Breast epithelium (tissue), 4 donors: ENCODE data around the gene PCDH9. TPM values are rescaled to one million over a fixed set of nuclear protein-coding genes. Genes with fewer than 3 reads are reported as not detected.

ENCODE experiments used
- DNase-seq, 2 donors: peaks; one replicate each; pipeline ENCODE4 v3.0.0-alpha.2; 2019; ENCODE audit warnings: low spot score in 2 of 2
- H3K27ac ChIP-seq, 2 donors: fragments of 200-600 bp; sonication (generic) in 1 of 2; one replicate each; pipeline ENCODE4 v1.5.1; 2016 to 2019; ENCODE audit warnings: mild to moderate bottlenecking in 1 of 2
- H3K27me3 ChIP-seq, 2 donors: fragments of 200-600 bp; sonication (generic) in 1 of 2; one replicate each; pipeline versions ENCODE4 v1.5.1 to v1.6.0; 2017 to 2019; ENCODE audit warnings: control low read depth in 1 of 2, mild to moderate bottlenecking in 1 of 2
- H3K36me3 ChIP-seq: fragments of 200-600 bp; one replicate; pipeline ENCODE4 v1.5.1; 2019
- H3K4me1 ChIP-seq, 2 donors: fragments of 200-600 bp; sonication (generic); one replicate each; pipeline ENCODE4 v1.5.1; 2016 to 2019; ENCODE audit warnings: control low read depth in 1 of 2
- H3K4me3 ChIP-seq, 3 donors: fragments of 200-600 bp; sonication (generic); 1 replicate in 2 of 3; 2 replicates in 1 of 3; pipeline ENCODE4 v1.5.1; 2016 to 2019; ENCODE audit warnings: mild to moderate bottlenecking in 3 of 3, moderate library complexity in 2 of 3
- H3K9me3 ChIP-seq, 2 donors: fragments of 200-600 bp; sonication (generic) in 1 of 2; one replicate each; pipeline ENCODE4 v1.5.1; 2016 to 2019; ENCODE audit warnings: control low read depth in 1 of 2
- POLR2A ChIP-seq: fragments of 450-650 bp; IDR thresholded peaks from one replicate; pipeline ENCODE4 v1.6.1; 2016; ENCODE audit warnings: antibody characterized with exemption, mild to moderate bottlenecking, moderate library complexity
- POLR2AphosphoS5 ChIP-seq, 3 donors: sonication (generic); formaldehyde crosslinking; IDR thresholded peaks; one replicate each; pipeline ENCODE4 v1.6.1; 2017; ENCODE audit warnings: antibody characterized with exemption in 3 of 3
- intact Hi-C: fragments of 100-400 bp; cut with DNase I; formaldehyde crosslinking; loops from one replicate; pipeline ENCODE4 v1.15.1; 2023; ENCODE audit warnings: low total_unique reads
- total RNA-seq, 3 donors: library from RNA; depleted of rRNA; stranded (reverse); fragments of >200 nt; gene quantifications; one replicate each; pipeline ENCODE4 v1.1.0, GENCODE V29; 2016
- TF ChIP-seq, protein P1 (sequence below), 3 donors: fragments of 450-650 bp; IDR thresholded peaks; one replicate each; pipeline ENCODE4 v1.5.1; 2016 to 2017; ENCODE audit warnings: antibody characterized with exemption in 3 of 3, mild to moderate bottlenecking in 3 of 3, moderate library complexity in 3 of 3

The PCDH9 gene
- total RNA-seq, 3 donors from 2014 or later = 0.98 to 26.7 (median 3.7) TPM

DNA sequence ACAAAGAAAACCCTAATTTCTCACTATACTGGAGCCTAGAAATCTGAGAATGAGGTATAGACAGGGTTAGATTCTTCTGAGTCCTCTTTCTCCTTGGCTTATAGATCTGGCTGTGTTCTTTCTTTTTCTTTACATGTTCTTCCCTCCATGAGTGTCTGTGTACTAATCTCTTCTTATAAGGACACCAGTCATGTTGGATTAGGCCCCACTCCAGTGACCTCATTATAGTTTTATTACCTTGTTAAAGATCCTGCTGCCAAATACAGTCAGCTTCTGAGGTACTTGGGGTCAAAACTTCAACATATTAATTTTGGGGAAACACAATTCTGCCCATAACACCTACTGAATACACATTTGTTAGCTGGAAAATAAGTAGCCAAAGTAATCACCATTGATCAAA lies 302.6 kb downstream of the PCDH9 start:
- Histone ChIP-seq H3K4me3 (no peak overlapping the region), H3K9me3 (no peaks in the 10 kb centered on the region), H3K27ac (no peak overlapping the region), H3K36me3 (no peaks in the 10 kb centered on the region), H3K27me3 (no peaks in the 10 kb centered on the region), H3K4me1 (no peaks in the 10 kb centered on the region)
- TF ChIP-seq, protein P1, sequence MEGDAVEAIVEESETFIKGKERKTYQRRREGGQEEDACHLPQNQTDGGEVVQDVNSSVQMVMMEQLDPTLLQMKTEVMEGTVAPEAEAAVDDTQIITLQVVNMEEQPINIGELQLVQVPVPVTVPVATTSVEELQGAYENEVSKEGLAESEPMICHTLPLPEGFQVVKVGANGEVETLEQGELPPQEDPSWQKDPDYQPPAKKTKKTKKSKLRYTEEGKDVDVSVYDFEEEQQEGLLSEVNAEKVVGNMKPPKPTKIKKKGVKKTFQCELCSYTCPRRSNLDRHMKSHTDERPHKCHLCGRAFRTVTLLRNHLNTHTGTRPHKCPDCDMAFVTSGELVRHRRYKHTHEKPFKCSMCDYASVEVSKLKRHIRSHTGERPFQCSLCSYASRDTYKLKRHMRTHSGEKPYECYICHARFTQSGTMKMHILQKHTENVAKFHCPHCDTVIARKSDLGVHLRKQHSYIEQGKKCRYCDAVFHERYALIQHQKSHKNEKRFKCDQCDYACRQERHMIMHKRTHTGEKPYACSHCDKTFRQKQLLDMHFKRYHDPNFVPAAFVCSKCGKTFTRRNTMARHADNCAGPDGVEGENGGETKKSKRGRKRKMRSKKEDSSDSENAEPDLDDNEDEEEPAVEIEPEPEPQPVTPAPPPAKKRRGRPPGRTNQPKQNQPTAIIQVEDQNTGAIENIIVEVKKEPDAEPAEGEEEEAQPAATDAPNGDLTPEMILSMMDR (IDR thresholded peaks at IDR 0.05) = no peak
- TF ChIP-seq POLR2AphosphoS5 (IDR thresholded peaks at IDR 0.05) (no peak), POLR2A (no peak)
- DNase-seq = no peak
- intact Hi-C loops = no loop called here

DNA sequence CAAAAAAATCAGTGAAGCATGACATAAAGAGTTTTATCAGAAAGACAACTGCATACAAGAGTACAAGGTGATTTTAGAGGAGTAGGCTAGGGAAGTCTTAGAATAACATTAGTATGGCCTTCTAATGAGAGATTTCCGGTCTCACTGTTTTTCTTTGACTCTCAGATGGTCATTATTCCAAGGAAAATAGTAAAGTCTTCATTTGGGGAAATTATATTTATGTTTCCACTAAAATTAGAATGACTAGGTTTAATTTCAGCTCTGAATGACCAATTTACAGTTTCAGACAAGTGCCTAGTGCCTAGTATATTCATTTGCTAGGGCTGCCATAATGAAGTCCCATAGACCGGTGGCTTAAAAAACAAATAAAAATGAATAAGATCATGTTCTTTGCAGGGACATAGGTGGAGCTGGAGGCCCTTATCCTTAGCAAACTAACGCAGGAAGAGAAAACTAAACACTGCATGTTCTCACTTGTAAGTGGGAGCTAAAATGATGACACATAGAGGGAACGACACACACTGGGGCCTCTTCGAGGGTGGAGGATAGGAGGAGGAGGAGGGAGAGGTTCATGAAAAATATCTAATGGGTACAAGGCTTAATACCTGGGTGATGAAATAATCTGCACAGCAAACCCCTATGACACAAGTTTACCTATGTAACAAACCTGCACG lies 303.1 kb downstream of the PCDH9 start:
- Histone ChIP-seq H3K36me3 (no peaks in the 10 kb centered on the region), H3K4me3 (no peak overlapping the region), H3K27me3 (no peaks in the 10 kb centered on the region), H3K27ac (no peak overlapping the region), H3K4me1 (no peaks in the 10 kb centered on the region), H3K9me3 (no peaks in the 10 kb centered on the region)
- no peak for DNase-seq
- TF ChIP-seq, protein P1 (IDR thresholded peaks at IDR 0.05) = no peak
- TF ChIP-seq POLR2A = no peak
- no peak for TF ChIP-seq POLR2AphosphoS5 (IDR thresholded peaks at IDR 0.05)
- intact Hi-C loops = no loop called here

- Histone ChIP-seq H3K36me3 (no peaks in the 10 kb centered on the region), H3K9me3 (no peaks in the 10 kb centered on the region), H3K27ac (no peak overlapping the region), H3K4me3 (no peak overlapping the region), H3K27me3 (no peaks in the 10 kb centered on the region), H3K4me1 (no peaks in the 10 kb centered on the region)
- TF ChIP-seq POLR2A = no peak
- no peak for TF ChIP-seq POLR2AphosphoS5 (IDR thresholded peaks at IDR 0.05)
- TF ChIP-seq, protein P1 (IDR thresholded peaks at IDR 0.05) = no peak
- intact Hi-C loops = no loop called here
- DNase-seq = no peak
Measured at GRCh38 chr13:66926200-66926850, 303.8 kb downstream of the PCDH9 start.

DNA sequence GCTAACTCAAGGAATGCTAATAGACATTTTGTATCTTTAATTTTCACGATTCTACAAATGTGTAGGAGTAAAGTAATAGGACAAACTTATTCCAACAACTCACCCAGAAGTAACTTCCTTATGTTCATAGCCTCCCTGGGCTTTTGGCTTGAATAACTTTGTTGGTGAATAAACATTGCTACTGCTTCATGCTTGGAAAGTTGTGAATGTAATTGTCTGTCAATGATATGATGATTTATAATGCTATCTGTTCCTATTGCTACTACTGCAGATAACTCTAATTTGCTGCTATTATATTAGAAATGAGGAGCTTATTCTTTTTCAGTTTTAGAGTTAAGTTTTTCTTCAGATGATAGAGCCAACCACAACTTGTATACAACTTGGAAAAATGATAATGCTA lies 307.7 kb downstream of the PCDH9 start:
- intact Hi-C loops = no loop called here
- Histone ChIP-seq H3K36me3 (no peaks in the 10 kb centered on the region), H3K4me3 (no peak overlapping the region), H3K9me3 (no peaks in the 10 kb centered on the region), H3K4me1 (no peaks in the 10 kb centered on the region), H3K27ac (no peak overlapping the region), H3K27me3 (no peaks in the 10 kb centered on the region)
- TF ChIP-seq POLR2A (no peak), POLR2AphosphoS5 (IDR thresholded peaks at IDR 0.05) (no peak)
- TF ChIP-seq, protein P1 (IDR thresholded peaks at IDR 0.05) = no peak
- DNase-seq = no peak

DNA sequence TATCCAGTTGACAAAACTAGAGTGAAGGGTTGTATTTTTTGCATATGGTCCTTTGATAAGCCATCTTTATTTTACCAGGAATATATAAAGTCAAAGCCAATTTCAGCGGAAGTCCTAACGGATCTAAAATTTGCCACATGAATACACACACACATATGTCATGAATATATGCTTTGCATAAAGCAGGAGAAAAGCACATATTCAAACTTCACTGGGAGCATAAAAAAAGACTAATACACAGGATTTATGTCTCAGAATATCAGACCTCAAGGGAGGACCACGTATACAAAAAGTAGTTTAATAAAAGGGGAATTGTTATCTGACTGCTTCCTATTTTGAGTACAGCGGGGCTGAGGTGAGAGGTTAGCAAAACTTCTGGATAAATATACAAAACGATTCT lies 308.7 kb downstream of the PCDH9 start:
- H3K27me3 ChIP-seq = no peaks in the 10 kb centered on the region
- no peak overlapping the region for H3K27ac ChIP-seq
- TF ChIP-seq, protein P1 (IDR thresholded peaks at IDR 0.05) = no peak
- TF ChIP-seq POLR2AphosphoS5 (IDR thresholded peaks at IDR 0.05) (no peak), POLR2A (no peak)
- no peaks in the 10 kb centered on the region for H3K9me3 ChIP-seq
- intact Hi-C loops = no loop called here
- no peak overlapping the region for H3K4me3 ChIP-seq
- no peaks in the 10 kb centered on the region for H3K36me3 ChIP-seq
- DNase-seq = no peak
- H3K4me1 ChIP-seq = no peaks in the 10 kb centered on the region
